ENCODE results near the gene RETN. TPM values are rescaled to one million over a fixed set of nuclear protein-coding genes. Genes with fewer than 3 reads are reported as not detected.

RETN gene
- total RNA-seq, 6 experiments from 2014 or later = 0.63 to 2.4 TPM; not detected in 4

DNA sequence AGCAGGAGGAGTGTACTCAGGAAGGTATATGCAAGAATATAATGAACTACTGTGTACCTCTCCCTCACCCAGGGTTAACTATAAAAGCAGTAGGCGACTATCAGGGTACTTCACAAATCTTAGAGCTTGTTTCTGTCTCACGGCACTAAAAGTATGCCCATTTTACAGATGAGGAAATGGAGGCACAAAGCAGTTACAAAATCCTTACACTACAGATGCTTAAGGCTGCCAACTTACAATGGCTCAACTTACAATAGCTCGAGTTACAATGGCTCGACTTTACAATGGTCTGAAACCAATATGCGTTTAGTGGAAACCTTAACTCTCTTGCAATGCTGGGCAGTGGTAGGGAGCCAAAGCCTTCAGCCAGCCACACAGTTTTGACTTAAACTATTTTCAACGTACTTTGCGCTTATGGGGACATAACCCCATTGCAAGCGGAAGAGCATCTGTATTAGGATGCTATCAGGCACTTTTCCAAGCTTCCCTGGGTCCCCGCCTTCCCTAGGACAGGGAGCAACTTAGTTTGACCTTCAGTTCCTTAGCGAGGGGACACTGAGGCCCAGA is 29.0 kb downstream of the RETN start:
- H3K4me1 ChIP-seq = no peaks in the 10 kb centered on the region
- DNase-seq = no peak
- TF ChIP-seq, protein P1, sequence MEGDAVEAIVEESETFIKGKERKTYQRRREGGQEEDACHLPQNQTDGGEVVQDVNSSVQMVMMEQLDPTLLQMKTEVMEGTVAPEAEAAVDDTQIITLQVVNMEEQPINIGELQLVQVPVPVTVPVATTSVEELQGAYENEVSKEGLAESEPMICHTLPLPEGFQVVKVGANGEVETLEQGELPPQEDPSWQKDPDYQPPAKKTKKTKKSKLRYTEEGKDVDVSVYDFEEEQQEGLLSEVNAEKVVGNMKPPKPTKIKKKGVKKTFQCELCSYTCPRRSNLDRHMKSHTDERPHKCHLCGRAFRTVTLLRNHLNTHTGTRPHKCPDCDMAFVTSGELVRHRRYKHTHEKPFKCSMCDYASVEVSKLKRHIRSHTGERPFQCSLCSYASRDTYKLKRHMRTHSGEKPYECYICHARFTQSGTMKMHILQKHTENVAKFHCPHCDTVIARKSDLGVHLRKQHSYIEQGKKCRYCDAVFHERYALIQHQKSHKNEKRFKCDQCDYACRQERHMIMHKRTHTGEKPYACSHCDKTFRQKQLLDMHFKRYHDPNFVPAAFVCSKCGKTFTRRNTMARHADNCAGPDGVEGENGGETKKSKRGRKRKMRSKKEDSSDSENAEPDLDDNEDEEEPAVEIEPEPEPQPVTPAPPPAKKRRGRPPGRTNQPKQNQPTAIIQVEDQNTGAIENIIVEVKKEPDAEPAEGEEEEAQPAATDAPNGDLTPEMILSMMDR (IDR thresholded peaks at IDR 0.05) = no peak
- no peak for TF ChIP-seq POLR2A (IDR thresholded peaks at IDR 0.05)
- no peak for ATAC-seq
- intact Hi-C loops (cut with DNase I) = no loop called here
- H3K9me3 ChIP-seq = no peaks in the 10 kb centered on the region
- no peak overlapping the region for H3K4me3 ChIP-seq
- no peaks in the 10 kb centered on the region for H3K36me3 ChIP-seq
- 68% methylated on average over 9 of the region's 10 CpGs for WGBS (ENCODE audit: insufficient coverage, low coverage, low lambda C conversion rate, missing lambda C conversion rate)
- no peaks in the 10 kb centered on the region for H3K27me3 ChIP-seq
- no peak overlapping the region for H3K27ac ChIP-seq

DNA sequence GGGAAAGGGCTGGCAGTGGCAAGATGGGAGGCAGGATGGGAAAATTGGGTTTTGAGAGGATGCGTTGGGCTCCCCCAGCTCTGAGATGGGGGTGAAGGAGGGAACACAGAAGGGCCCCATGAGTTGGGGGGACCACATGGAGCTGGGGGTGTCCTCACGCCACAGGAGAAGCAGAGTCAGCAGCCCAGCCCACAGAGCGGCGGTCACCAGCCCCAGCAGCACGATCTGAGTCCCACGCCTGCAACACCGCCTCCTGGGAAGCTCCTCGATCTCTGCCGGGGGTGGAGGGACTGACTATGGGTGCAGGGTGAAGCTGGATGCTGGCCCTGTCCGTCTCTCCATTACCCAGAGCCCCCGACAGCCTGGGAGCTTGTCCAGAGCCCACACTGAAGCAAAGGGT is 29.7 kb downstream of the RETN start:
- H3K27me3 ChIP-seq = no peaks in the 10 kb centered on the region
- ATAC-seq (no peak), DNase-seq (no peak)
- no peaks in the 10 kb centered on the region for H3K4me1 ChIP-seq
- no peaks in the 10 kb centered on the region for H3K36me3 ChIP-seq
- no peak overlapping the region for H3K4me3 ChIP-seq
- 19% methylated on average over 3 of the region's 11 CpGs for WGBS (ENCODE audit: insufficient coverage, low coverage, low lambda C conversion rate, missing lambda C conversion rate)
- H3K27ac ChIP-seq = no peak overlapping the region
- intact Hi-C loops (cut with DNase I) = no loop called here
- no peak for TF ChIP-seq POLR2A (IDR thresholded peaks at IDR 0.05)
- TF ChIP-seq, protein P1 (IDR thresholded peaks at IDR 0.05) = no peak
- no peaks in the 10 kb centered on the region for H3K9me3 ChIP-seq

DNA sequence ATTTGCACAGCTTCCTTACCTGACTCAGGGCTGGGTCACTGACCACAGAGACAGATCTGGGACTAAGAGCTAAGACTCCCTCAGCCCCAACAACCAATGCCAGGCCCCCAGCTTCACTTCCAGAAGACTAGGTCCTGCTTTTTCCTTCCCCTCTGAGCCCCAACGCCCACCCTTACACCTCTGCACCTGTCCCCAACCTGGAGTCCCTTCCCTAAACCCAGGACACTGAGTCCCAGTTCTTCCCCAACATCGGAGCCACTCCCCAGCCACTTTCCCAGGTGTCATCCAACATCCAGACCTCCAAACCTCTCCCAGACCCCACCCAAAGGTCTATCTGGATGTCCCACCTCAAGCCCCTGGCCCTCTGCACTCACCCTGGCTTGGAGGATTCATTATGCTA is 30.2 kb downstream of the RETN start:
- TF ChIP-seq, protein P1 (IDR thresholded peaks at IDR 0.05) = no peak
- no peak for DNase-seq
- Histone ChIP-seq H3K27me3 (no peaks in the 10 kb centered on the region), H3K4me1 (no peaks in the 10 kb centered on the region), H3K27ac (no peak overlapping the region), H3K9me3 (no peaks in the 10 kb centered on the region), H3K36me3 (no peaks in the 10 kb centered on the region), H3K4me3 (no peak overlapping the region)
- 0% methylated on average over 1 of the region's 2 CpGs for WGBS (ENCODE audit: insufficient coverage, low coverage, low lambda C conversion rate, missing lambda C conversion rate)
- intact Hi-C loops (cut with DNase I) = no loop called here
- no peak for ATAC-seq

DNA sequence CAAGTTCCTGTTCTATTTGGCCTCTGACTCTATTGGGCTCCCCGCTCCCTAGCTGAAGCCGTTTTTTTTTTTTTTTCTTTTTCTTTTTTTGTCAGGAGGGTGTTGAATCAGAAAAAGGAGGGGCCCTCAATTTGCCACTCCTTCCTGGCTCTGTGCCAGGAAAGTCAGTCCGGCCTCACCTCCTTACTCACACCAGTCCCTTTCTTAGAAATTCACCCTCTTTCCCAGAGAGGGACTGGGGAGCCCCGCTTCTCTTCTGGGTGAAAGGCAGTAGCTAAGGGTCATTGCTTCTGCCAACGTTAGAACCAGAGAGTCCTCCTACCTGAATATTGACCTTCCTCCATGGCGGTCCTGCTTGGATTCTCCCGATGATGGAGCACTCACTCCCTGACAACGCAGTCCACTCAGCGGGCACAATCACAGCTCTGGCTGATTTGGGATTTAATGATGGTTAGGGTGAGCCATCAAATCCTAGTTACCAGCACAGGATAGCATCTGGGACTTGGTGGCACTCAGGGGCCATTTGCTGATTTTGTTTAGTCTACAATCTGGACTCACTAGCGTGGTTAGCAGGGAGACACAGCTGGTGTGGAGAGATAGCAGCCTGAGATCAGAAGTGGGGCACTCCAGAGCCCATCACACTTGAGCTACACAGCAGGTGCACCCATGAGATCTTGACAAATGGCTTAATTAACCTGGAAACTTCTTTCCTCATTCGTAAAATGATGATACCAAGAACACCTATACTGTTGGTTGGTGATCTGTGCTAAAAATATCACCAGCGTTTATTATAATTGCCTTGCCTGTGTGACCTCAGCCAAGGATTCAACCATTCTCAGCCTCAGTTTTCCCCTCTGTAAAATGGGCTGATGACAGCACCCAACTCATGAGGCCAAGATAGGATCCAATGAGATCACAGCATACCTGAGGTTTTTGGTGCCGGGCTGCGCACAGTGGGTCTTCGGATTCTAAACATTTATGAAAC is 30.9 kb downstream of the RETN start:
- no peaks in the 10 kb centered on the region for H3K9me3 ChIP-seq
- 43% methylated on average over 12 of the region's 15 CpGs for WGBS (ENCODE audit: insufficient coverage, low coverage, low lambda C conversion rate, missing lambda C conversion rate)
- TF ChIP-seq, protein P1 (IDR thresholded peaks at IDR 0.05) = no peak
- no peak for TF ChIP-seq POLR2A (IDR thresholded peaks at IDR 0.05)
- ATAC-seq = no peak
- H3K4me1 ChIP-seq = no peaks in the 10 kb centered on the region
- no peaks in the 10 kb centered on the region for H3K27me3 ChIP-seq
- no peak overlapping the region for H3K4me3 ChIP-seq
- DNase-seq = no peak
- intact Hi-C loops (cut with DNase I) = no loop called here
- no peaks in the 10 kb centered on the region for H3K36me3 ChIP-seq
- H3K27ac ChIP-seq = no peak overlapping the region
